OCI-LY7 (cell line): Measurements from ENCODE around the gene SPECC1L. TPM values are rescaled to one million over a fixed set of nuclear protein-coding genes. Genes with fewer than 3 reads are reported as not detected.
"Not testable (repeated sequence)": the region's sequence is repeated elsewhere in the genome, so short reads cannot be mapped to it uniquely, and the experiment has no call there.

Experiments used
- BruUV-seq: library from RNA; stranded (reverse); fragments of 400-500 nt; replicated peaks from 2 replicates; lab custom pipeline; 2021; lab: Mats Ljungman, UMichigan
- CTCF ChIA-PET: fragments of 300-600 bp; sonication (Branson Sonifier 250); formaldehyde crosslinking; loops from one replicate; lab custom pipeline; 2022; ENCODE audit warnings: antibody characterized with exemption; ENCODE audit not compliant: unreplicated experiment; lab: Charles Lee
- POLR2A ChIA-PET: fragments of 300-600 bp; sonication (Branson Sonifier 250); formaldehyde crosslinking; loops from one replicate; lab custom pipeline; 2022; ENCODE audit warnings: antibody characterized with exemption; lab: Charles Lee
- DNase-seq: peaks from one replicate; pipeline ENCODE4 v3.0.0-alpha.2; 2015; ENCODE audit warnings: low spot score
- H2AFZ ChIP-seq: fragments of 200-600 bp; sonication (generic), shearing (Covaris generic); 2 replicates; pipeline ENCODE4 v1.6.1; 2014; ENCODE audit warnings: mild to moderate bottlenecking, antibody characterized with exemption, low read length, moderate library complexity
- H3K27ac ChIP-seq: fragments of 200-600 bp; sonication (generic); 2 replicates; pipeline ENCODE4 v1.5.1; 2014; ENCODE audit warnings: mixed run types, low read depth, mild to moderate bottlenecking, moderate library complexity, low read length, inconsistent platforms; ENCODE audit not compliant: poor library complexity, severe bottlenecking
- H3K36me3 ChIP-seq: fragments of 200-600 bp; sonication (generic); 2 replicates; pipeline ENCODE4 v1.6.1; 2014; ENCODE audit warnings: mild to moderate bottlenecking, antibody characterized with exemption, low read length, moderate library complexity, mixed read lengths; ENCODE audit not compliant: insufficient read depth
- H3K4me1 ChIP-seq: fragments of 200-600 bp; sonication (generic); 2 replicates; pipeline ENCODE4 v1.5.1; 2014; ENCODE audit warnings: mild to moderate bottlenecking, low read length; ENCODE audit not compliant: insufficient read depth, poor library complexity, severe bottlenecking
- H3K4me2 ChIP-seq: fragments of 200-600 bp; sonication (generic); 2 replicates; pipeline ENCODE4 v1.6.1; 2014; ENCODE audit warnings: mild to moderate bottlenecking, low read length
- H3K4me3 ChIP-seq: fragments of 200-600 bp; sonication (generic); 2 replicates; pipeline ENCODE4 v1.5.1; 2014; ENCODE audit warnings: mild to moderate bottlenecking, low read depth, low read length; ENCODE audit not compliant: poor library complexity, severe bottlenecking
- H3K79me2 ChIP-seq: fragments of 200-600 bp; sonication (generic); 2 replicates; pipeline ENCODE4 v1.6.1; 2016; ENCODE audit warnings: low read depth, mild to moderate bottlenecking, low read length, moderate library complexity, mixed read lengths; ENCODE audit not compliant: insufficient read depth
- H3K9me2 ChIP-seq: fragments of 200-600 bp; sonication (generic); 2 replicates; pipeline ENCODE4 v1.6.1; 2016; ENCODE audit warnings: mild to moderate bottlenecking, low read length, mixed read lengths; ENCODE audit not compliant: insufficient read depth
- H3K9me3 ChIP-seq: fragments of 200-600 bp; sonication (generic); 2 replicates; pipeline ENCODE4 v1.6.1; 2014; ENCODE audit warnings: mild to moderate bottlenecking, mixed run types, low read length, mixed read lengths
- H4K20me1 ChIP-seq: fragments of 200-600 bp; sonication (generic); 2 replicates; pipeline ENCODE4 v1.6.1; 2014; ENCODE audit warnings: mild to moderate bottlenecking, antibody characterized with exemption, low read length, moderate library complexity, mixed read lengths; ENCODE audit not compliant: insufficient read depth
- EZH2phosphoT487 ChIP-seq: fragments of 200-600 bp; sonication (generic); IDR thresholded peaks from 2 replicates; pipeline ENCODE4 v1.6.1; 2018; ENCODE audit warnings: low read depth, borderline replicate concordance, mild to moderate bottlenecking, mixed run types, antibody characterized with exemption, low read length, moderate library complexity, mixed read lengths
- intact Hi-C: fragments of 100-400 bp; cut with micrococcal nuclease; formaldehyde crosslinking; loops from one replicate; pipeline ENCODE4 v1.10.0; 2022; ENCODE audit not compliant: unreplicated experiment
- total RNA-seq, 2 experiments: library from RNA; depleted of rRNA in 1 of 2; stranded (reverse); fragments of >200 nt in 1 of 2; shearing (Covaris generic) in 1 of 2; gene quantifications; 2 replicates each; pipeline ENCODE4 v1.2.3, GENCODE V29; 2014 to 2022
- TF ChIP-seq, protein P1 (sequence below): fragments of 200-600 bp; sonication (generic); conservative IDR thresholded peaks from 2 replicates; pipeline ENCODE4 v1.5.1; 2014; ENCODE audit warnings: mild to moderate bottlenecking, antibody characterized with exemption, low read length, moderate library complexity, mixed read lengths

The SPECC1L gene
- total RNA-seq, 2 experiments from 2014 or later = 47.0 to 66.2 TPM

DNA sequence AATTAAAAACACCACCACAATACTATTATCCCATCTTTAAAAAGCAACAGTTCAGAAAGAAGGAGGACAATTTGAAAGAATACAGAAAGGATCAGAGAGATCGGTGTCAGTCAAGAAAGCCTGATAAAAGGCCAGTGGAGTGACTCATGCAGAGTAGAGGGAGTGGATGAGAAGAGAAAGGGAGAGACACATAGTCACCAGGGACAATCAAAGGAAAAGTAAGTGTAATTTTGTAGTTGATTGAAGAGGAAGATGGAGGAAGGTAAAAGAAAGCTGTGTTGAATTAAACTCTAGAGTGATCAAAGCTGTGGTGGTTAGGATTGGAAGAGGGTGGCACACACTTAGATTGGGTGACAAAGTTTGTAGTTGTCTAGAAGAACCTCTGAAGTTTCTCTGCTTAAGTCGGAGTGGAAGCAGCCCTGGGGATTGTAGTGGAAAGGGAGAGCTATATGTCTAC, 14.1 kb downstream of the SPECC1L start:
- BruUV-seq = no TSS peak
- intact Hi-C loops = no loop called here
- Histone ChIP-seq H4K20me1 (peaks cover 21% of the 10 kb centered on the region; the same call in 1 of the 2 replicates), H2AFZ (no peak overlapping the region), H3K4me3 (no peak overlapping the region), H3K27ac (no peak overlapping the region), H3K9me3 (no peaks in the 10 kb centered on the region), H3K79me2 (peaks cover 76% of the 10 kb centered on the region), H3K4me1 (peaks cover 7% of the 10 kb centered on the region), H3K9me2 (no peaks in the 10 kb centered on the region), H3K4me2 (no peak overlapping the region), H3K36me3 (peaks cover 31% of the 10 kb centered on the region)
- no peak for DNase-seq
- ChIA-PET POLR2A (interaction anchor here (0.7 to 1.4 kb wide), 3 partner anchors 12 to 22 kb away, joined by 3 read pairs; no protein-coding TSS in a partner anchor), CTCF (no interaction called here)
- TF ChIP-seq EZH2phosphoT487 = no peak
- TF ChIP-seq, protein P1, sequence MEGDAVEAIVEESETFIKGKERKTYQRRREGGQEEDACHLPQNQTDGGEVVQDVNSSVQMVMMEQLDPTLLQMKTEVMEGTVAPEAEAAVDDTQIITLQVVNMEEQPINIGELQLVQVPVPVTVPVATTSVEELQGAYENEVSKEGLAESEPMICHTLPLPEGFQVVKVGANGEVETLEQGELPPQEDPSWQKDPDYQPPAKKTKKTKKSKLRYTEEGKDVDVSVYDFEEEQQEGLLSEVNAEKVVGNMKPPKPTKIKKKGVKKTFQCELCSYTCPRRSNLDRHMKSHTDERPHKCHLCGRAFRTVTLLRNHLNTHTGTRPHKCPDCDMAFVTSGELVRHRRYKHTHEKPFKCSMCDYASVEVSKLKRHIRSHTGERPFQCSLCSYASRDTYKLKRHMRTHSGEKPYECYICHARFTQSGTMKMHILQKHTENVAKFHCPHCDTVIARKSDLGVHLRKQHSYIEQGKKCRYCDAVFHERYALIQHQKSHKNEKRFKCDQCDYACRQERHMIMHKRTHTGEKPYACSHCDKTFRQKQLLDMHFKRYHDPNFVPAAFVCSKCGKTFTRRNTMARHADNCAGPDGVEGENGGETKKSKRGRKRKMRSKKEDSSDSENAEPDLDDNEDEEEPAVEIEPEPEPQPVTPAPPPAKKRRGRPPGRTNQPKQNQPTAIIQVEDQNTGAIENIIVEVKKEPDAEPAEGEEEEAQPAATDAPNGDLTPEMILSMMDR = no peak

DNA sequence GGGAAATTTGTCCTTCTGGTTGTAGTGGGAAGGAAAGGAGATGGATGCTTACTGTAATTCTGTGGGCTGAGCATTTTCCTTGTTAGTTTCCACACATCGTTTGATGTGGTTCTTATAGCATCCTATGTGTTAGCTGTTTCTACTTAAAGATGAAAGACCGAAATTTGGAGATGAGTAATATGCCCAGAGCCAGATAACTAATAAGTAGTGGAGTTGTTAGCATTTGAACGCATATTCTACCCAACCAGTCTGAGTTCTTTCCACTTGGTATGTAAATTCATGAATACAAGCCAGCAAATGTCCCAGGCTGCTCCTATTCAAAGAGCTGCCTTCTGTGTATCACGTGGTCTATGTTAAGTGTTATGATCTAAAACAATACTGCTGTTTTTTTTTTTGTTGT, 14.6 kb downstream of the SPECC1L start:
- H3K4me2 ChIP-seq = no peak overlapping the region
- intact Hi-C loops = no loop called here
- H3K27ac ChIP-seq = no peak overlapping the region
- H3K9me2 ChIP-seq = no peaks in the 10 kb centered on the region
- TF ChIP-seq, protein P1 = no peak
- TF ChIP-seq EZH2phosphoT487 = no peak
- H2AFZ ChIP-seq = no peak overlapping the region
- H3K4me3 ChIP-seq = no peak overlapping the region
- peaks cover 7% of the 10 kb centered on the region for H3K4me1 ChIP-seq
- peaks cover 31% of the 10 kb centered on the region for H3K36me3 ChIP-seq
- H3K9me3 ChIP-seq = no peaks in the 10 kb centered on the region
- POLR2A ChIA-PET = interaction anchor here (0.7 to 1.4 kb wide), 3 partner anchors 12 to 22 kb away, joined by 3 read pairs; no protein-coding TSS in a partner anchor
- BruUV-seq = no TSS peak
- no peak for DNase-seq
- H3K79me2 ChIP-seq = peaks cover 81% of the 10 kb centered on the region
- H4K20me1 ChIP-seq = peaks cover 25% of the 10 kb centered on the region; the same call in 1 of the 2 replicates
- CTCF ChIA-PET = no interaction called here

DNA sequence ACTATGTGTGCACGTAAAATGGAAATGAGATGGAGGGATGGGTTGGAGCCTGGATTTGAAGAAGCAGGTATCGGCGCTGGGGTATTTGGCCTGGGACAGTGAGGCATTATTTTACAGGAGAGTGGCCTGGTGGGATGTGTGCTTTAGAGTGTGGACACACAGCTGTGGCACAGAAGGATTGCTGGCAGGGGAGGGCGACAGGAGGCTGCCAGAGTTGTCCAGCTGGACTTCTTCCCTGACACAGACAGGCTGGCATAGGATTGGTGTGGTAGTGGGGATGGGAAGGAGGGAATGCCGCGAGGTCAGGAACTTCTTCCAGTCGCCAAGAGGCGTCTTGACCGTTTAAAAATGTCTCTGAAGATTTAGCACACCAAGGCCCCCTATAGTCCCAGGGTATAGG, 16.6 kb downstream of the SPECC1L start:
- CTCF ChIA-PET, H2AFZ ChIP-seq, H3K27ac ChIP-seq, intact Hi-C loops, H3K9me2 ChIP-seq, DNase-seq, H3K4me3 ChIP-seq, BruUV-seq, H3K4me1 ChIP-seq, H3K4me2 ChIP-seq, H3K9me3 ChIP-seq: not testable (repeated sequence)
- peaks cover 21% of the 10 kb centered on the region; the same call in 1 of the 2 replicates for H4K20me1 ChIP-seq
- peaks cover 23% of the 10 kb centered on the region for H3K36me3 ChIP-seq
- peaks cover 86% of the 10 kb centered on the region for H3K79me2 ChIP-seq
- POLR2A ChIA-PET = interaction anchor here (0.6 kb wide), 1 partner anchor 96 kb away, joined by 5 read pairs; no protein-coding TSS in a partner anchor

DNA sequence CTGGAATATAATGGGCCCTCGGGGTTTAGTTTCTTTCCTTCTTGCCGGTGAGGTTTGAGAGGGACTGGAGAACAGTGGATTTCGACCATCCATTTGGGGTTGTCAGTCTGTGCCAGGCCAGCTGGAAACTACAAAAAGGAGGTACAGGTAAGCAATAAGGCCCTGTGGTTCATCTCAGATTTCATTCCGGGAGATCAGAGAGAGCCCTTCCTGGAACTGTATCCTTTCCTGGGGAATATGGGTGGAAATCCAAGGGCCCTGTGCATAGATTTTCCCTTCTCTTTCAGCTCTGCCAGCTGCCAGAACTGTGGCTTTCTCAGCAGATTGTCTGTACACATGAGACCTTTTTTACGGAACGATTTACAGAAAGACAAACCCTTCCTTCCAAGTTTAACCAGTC, 17.2 kb downstream of the SPECC1L start:
- intact Hi-C loops, POLR2A ChIA-PET, CTCF ChIA-PET, H2AFZ ChIP-seq, H3K9me2 ChIP-seq, H3K4me1 ChIP-seq, BruUV-seq, H3K27ac ChIP-seq, H3K4me2 ChIP-seq, H3K9me3 ChIP-seq, DNase-seq, H3K4me3 ChIP-seq: not testable (repeated sequence)
- peaks cover 82% of the 10 kb centered on the region for H3K79me2 ChIP-seq
- H3K36me3 ChIP-seq = peaks cover 17% of the 10 kb centered on the region
- H4K20me1 ChIP-seq = peaks cover 21% of the 10 kb centered on the region; the same call in 1 of the 2 replicates
